Muscle layer of colon (tissue), 2 donors: ENCODE data around the gene TET2.

Source experiments
- H3K27ac ChIP-seq: one replicate; pipeline ENCODE4 v1.7.0; 2013; ENCODE audit warnings: low read depth, mild to moderate bottlenecking, low read length, moderate library complexity
- H3K27me3 ChIP-seq, 2 donors: one replicate each; pipeline ENCODE4 v1.7.0; 2013; ENCODE audit warnings: low read length in 2 of 2, mild to moderate bottlenecking in 2 of 2; ENCODE audit not compliant: insufficient read depth in 2 of 2, control insufficient read depth in 1 of 2
- H3K36me3 ChIP-seq: one replicate; pipeline ENCODE4 v1.7.0; 2013; ENCODE audit warnings: mild to moderate bottlenecking, low read length; ENCODE audit not compliant: insufficient read depth
- H3K4me1 ChIP-seq: one replicate; pipeline ENCODE4 v1.7.0; 2013; ENCODE audit warnings: mild to moderate bottlenecking, low read length; ENCODE audit not compliant: insufficient read depth
- H3K4me3 ChIP-seq, 2 donors: one replicate each; pipeline ENCODE4 v1.7.0; 2013; ENCODE audit warnings: low read length in 2 of 2, low read depth in 1 of 2, mild to moderate bottlenecking in 1 of 2, moderate library complexity in 1 of 2
- H3K9ac ChIP-seq: one replicate; pipeline ENCODE4 v1.7.0; 2013; ENCODE audit warnings: low read length
- H3K9me3 ChIP-seq: one replicate; pipeline ENCODE4 v1.7.0; 2013; ENCODE audit warnings: mild to moderate bottlenecking, low read length
- donor health status: abdominal sarcoma.
- donor health status: Adenocarcinoma of cecum.

Gene TET2

DNA sequence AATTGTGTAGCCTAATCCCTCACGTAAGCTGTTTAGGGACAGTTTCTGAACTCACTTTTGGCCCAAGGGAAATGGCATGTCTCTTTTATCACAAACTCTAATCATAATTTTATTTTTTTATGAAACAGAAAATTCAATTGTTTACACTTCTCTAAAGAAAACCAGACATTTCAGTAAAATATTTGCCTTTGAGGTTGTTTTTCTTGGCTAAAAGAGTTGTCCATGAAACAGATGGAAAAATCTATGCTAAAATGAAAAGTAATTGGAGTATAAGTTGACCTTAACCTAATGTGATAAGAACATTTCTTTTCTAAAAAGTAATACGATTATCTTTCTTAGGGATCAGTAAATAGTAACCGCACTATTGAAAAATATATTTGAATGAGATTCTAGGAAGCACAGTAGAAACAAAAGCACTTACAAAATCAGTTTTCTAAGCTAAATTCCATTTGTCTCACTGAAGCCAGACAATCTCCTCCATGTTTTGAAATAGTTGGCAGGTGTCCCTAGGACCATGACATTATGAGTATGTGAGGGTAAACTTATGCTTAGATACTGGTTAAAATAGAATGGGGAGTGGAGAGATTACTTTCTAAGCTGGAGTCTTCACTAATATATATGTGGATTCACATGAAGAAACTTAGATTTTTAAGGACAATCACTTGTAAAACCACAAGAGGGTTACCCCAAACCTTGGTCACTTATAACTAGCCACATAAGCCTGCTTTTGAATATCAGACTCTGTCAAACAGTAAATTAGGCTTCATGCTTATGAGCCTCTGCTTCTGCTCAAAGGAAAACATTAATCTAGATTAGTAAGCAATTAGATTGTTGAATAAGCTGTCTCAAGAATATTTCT, 20.1 kb upstream of the TET2 start:
- Histone ChIP-seq H3K27ac (no peak overlapping the region), H3K36me3 (no peaks in the 10 kb centered on the region), H3K27me3 (no peaks in the 10 kb centered on the region), H3K9me3 (no peaks in the 10 kb centered on the region), H3K4me1 (no peaks in the 10 kb centered on the region), H3K4me3 (no peak overlapping the region), H3K9ac (no peak overlapping the region)

DNA sequence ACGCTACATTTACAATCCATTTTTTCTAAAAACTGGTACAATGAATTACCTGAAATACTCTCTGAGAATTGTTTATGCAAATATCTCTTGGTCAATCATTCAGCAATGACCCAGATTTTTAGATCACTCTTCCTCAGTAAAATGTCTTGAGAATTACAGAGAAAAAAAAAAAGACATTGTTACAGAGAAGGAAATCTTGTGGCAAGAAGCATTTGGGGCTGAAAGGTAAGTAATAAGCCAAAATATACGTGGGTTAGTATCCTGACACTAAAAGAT, 19.6 kb upstream of the TET2 start:
- H3K36me3 ChIP-seq, result no peaks in the 10 kb centered on the region
- no peaks in the 10 kb centered on the region for H3K9me3 ChIP-seq
- H3K27ac ChIP-seq, result no peak overlapping the region
- no peaks in the 10 kb centered on the region for H3K27me3 ChIP-seq
- no peaks in the 10 kb centered on the region for H3K4me1 ChIP-seq
- no peak overlapping the region for H3K9ac ChIP-seq
- no peak overlapping the region for H3K4me3 ChIP-seq

DNA sequence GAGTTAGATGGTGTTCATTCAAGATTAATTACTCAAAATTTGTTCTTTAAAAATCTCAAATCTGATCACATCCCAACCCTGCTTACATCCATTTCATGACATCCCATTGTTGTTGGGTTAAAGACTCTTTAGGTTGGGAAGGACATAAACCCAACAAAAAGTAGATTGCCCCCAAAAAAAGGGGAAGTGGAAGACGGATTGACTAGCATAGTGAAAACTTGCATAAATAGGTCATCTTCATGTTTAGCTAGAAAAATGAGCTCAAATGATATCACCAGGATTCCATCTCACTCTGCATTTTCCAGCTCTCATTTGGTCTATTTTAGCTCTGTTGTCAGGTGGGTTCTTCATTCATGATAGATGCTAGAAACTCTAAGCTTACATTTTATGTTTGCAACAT, 18.5 kb upstream of the TET2 start:
- no peak overlapping the region for H3K9ac ChIP-seq
- no peaks in the 10 kb centered on the region for H3K4me1 ChIP-seq
- no peaks in the 10 kb centered on the region for H3K9me3 ChIP-seq
- H3K36me3 ChIP-seq, result no peaks in the 10 kb centered on the region
- H3K4me3 ChIP-seq, result no peak overlapping the region
- no peak overlapping the region for H3K27ac ChIP-seq
- no peaks in the 10 kb centered on the region for H3K27me3 ChIP-seq

DNA sequence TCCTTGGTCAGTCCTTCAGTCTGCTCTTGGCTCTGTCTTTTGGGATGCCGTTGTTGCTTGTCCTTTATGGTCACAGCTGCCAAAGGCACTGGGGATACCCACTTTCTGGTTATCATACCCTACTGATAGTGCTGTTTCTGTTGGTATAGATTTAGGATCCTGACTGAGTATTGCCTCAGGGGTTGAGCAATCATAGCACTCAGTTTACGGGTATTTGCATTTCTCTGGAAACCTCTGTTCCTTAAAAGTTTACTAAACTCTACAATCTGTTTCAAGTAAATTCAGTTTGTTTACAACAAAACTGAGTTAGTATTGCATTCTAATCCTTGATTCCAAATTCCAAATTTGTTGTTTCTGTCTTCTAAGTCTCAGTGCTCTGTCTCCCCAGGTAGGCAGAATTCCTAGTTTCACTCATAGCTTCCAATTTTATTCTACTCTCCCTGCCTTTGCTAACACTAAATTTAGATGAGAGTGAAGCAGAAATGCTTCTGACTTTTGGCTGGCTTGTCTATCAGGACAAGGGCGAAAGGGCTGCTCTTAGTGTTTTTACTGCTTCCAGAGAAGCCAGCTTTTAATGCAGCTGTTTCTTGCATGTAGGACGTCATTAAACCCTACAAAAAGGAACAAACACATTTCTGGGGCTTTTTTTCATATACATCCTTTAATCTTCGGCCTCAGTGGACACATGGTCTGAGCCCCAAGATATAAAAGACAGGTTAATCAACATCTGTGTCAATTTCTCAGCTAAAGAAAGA, 17.2 kb upstream of the TET2 start:
- Histone ChIP-seq H3K9me3 (no peaks in the 10 kb centered on the region), H3K27ac (no peak overlapping the region), H3K27me3 (no peaks in the 10 kb centered on the region), H3K4me1 (no peaks in the 10 kb centered on the region), H3K36me3 (no peaks in the 10 kb centered on the region), H3K9ac (no peak overlapping the region), H3K4me3 (no peak overlapping the region)

DNA sequence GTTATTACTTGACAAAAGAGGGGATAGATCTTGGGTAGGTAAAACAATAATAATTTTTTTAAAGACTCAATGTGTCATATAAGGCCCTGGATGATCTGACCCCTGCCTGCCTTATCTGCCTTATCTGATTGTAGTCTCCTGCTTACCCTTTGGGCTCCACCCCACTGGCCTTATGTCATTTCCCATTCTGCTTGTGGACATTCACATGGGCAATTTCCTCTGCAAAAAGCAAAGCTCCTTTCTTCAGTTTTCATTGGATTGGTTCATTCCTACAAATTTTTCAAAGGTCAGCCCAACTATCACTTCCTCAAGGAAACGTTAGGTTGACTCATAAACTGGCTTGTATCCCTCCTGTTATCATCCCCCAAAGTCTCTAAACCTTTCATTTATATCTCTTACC, 15.7 kb upstream of the TET2 start:
- Histone ChIP-seq H3K9me3 (no peaks in the 10 kb centered on the region), H3K27ac (no peak overlapping the region), H3K4me3 (no peak overlapping the region), H3K4me1 (no peaks in the 10 kb centered on the region), H3K27me3 (no peaks in the 10 kb centered on the region), H3K36me3 (no peaks in the 10 kb centered on the region), H3K9ac (no peak overlapping the region)

DNA sequence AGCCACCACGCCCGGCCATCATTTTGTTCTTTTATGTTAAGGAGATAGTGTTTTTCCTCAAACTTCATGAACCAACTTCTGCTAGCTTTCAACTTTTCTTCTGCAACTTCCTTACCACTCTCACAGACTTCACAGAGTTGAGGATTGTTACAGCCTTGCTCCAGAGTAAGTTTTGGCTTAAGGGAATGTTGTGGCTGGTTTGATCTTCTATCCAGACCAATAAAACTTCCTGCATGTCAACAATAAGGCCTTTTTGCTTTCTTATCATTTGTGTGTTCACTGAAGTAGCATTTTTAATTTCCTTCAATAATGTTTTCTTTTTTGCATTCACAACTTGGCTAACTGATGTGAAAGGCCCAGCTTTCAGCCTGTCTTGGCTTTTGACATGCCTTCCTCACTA, 12.7 kb upstream of the TET2 start:
- H3K27ac ChIP-seq, result no peak overlapping the region
- H3K9me3 ChIP-seq, result no peaks in the 10 kb centered on the region
- H3K36me3 ChIP-seq, result no peaks in the 10 kb centered on the region
- H3K9ac ChIP-seq, result no peak overlapping the region
- H3K27me3 ChIP-seq, result no peaks in the 10 kb centered on the region
- no peak overlapping the region for H3K4me3 ChIP-seq
- H3K4me1 ChIP-seq, result no peaks in the 10 kb centered on the region

DNA sequence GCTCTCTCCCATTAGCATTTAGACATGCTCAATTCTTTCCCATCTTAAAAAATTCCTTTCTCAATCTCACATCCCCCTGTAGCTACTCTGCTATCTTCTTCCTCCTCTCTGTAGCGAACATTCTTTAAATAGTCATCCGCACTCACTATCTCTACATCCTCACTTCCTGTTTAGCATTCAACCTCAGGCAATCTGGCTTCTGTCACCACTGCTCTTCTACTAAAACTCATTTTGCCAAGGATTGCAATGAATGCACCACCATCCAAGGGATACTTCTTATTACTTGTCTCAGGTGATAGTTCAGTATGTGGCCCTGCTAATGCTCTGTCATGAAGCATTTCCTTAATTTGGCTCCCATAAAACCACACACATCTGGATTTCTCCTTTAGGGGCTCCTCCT, 10.9 kb upstream of the TET2 start:
- H3K4me3 ChIP-seq, result no peak overlapping the region
- no peaks in the 10 kb centered on the region for H3K4me1 ChIP-seq
- H3K36me3 ChIP-seq, result no peaks in the 10 kb centered on the region
- no peaks in the 10 kb centered on the region for H3K27me3 ChIP-seq
- no peak overlapping the region for H3K9ac ChIP-seq
- no peak overlapping the region for H3K27ac ChIP-seq
- no peaks in the 10 kb centered on the region for H3K9me3 ChIP-seq

DNA sequence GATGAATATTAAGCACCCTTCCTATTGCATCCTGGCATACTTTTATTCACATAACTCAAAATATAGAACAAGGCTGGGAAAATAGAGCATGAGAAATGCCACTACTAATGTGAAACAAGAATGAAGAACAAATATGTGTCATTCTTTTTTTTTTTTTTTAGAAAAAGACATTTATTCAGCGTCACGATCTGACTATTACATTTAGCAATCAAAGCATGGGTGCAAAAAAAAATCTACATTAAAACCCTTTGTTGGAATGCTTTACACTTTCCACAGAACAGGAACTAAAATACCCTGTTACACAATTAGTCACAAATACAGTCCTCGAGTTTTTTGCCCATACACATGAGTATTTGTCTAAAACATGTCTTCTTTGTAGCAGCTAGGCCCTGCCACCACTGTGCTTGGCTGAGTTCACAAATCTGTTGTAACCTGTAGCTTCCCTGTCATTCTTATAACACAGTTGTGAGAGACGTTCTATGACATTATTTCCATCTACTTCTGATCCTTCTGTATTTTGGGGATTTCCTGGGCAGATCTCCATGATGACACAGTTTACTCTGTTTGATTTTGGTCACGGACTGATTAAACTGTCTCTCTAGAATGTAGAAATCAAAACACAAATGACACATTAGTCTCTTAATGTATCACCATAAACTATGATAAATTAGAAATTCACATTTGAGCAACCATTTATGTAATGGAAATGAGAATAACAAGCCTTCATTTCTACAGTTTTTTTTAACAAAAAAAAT, 9.4 kb upstream of the TET2 start:
- H3K27ac ChIP-seq, result no peak overlapping the region
- no peaks in the 10 kb centered on the region for H3K27me3 ChIP-seq
- no peak overlapping the region for H3K4me3 ChIP-seq

DNA sequence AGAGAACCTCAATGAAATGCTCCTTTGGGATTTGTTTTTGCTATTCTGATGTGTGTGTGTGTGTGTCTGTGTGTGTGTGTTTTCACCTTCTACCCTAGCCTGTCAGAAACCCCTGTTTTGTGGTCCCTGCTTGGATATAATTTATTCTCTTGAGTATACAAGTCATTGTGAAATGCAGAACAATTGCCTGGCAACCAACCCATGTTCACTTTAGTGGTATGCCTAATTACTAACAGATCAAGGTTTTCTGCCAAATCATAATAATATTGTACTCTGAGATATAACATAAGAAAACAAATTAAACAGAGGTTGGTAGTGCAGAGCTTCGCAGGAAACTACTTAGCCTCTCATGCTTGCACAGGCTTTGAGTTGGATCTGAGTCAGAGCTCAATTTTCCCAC, 7.0 kb upstream of the TET2 start:
- H3K27ac ChIP-seq, result no peak overlapping the region
- no peaks in the 10 kb centered on the region for H3K4me1 ChIP-seq
- no peaks in the 10 kb centered on the region for H3K9me3 ChIP-seq
- H3K36me3 ChIP-seq, result no peaks in the 10 kb centered on the region
- no peak overlapping the region for H3K9ac ChIP-seq
- H3K4me3 ChIP-seq, result no peak overlapping the region
- no peaks in the 10 kb centered on the region for H3K27me3 ChIP-seq

More for the DNA sequence above, 9.4 kb upstream of the TET2 start:
- Histone ChIP-seq H3K9ac (no peak overlapping the region), H3K4me1 (no peaks in the 10 kb centered on the region), H3K36me3 (no peaks in the 10 kb centered on the region), H3K9me3 (no peaks in the 10 kb centered on the region)

DNA sequence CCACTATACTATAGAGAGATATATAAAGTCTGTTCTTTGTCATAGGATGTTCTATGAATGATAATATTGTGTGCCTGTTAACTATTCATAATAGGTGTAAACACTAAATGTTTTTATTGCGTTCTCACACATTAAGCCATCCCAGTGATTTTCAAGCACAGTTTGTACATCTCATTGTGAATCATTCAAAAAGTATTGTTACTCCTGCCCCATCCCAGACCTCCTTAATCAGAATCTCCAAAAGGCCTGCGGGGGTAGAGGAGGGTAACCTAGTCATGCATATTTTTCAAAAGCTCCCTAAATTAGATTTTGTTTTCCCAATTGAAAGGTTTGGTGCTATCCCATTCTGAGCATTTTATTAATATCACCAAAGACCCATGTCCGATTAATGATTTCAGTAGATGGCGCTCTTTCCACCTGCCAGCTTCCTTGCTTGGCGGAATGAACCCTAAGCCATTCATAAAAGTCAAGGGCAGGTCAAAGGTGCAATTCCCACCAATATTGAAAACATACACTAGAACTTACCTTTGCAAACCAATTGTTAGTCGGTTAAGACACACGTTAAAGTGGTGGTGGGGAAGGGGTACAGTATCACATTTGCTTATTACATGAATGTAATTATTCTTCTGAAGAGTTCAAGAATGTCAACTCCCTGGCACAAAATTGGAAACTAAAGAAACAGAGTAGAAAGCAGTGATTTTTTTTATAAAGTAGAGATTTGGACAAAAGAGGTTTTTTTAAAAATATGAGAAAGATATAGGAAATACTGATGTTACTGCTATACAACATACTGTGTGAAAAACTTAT, 5.8 kb upstream of the TET2 start:
- H3K27me3 ChIP-seq, result no peaks in the 10 kb centered on the region
- no peak overlapping the region for H3K27ac ChIP-seq
- no peak overlapping the region for H3K4me3 ChIP-seq
- H3K9ac ChIP-seq, result no peak overlapping the region
- H3K9me3 ChIP-seq, result no peaks in the 10 kb centered on the region
- H3K4me1 ChIP-seq, result peaks cover 4% of the 10 kb centered on the region
- no peaks in the 10 kb centered on the region for H3K36me3 ChIP-seq
